Hematopoietic multipotent progenitor cell treated with erythropoietin and hydrocortisone succinate and interleukin-3 and kit ligand, for 8 days (in vitro differentiated cells): ENCODE data around the gene CD96.
"Not testable (repeated sequence)": the region's sequence is repeated elsewhere in the genome, so short reads cannot be mapped to it uniquely, and the experiment has no call there.

Source experiments
- DNase-seq: peaks from one replicate; pipeline ENCODE4 v3.0.0-alpha.2; 2015

CD96 gene

DNA sequence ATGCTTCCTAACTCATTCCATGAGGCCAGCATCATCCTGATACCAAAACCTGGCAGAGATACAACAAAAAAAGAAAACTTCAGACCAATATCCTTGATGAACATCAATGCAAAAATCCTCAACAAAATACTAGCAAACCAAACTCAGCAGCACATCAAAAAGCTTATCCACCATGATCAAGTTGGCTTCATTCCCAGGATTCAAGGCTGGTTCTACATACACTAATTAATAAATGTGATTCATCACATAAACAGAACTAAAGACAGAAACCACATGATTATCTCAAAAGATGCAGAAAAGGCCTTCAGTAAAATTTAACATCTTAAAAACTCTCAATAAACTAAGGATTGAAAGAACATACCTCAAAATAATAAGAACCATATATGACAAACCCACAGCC lies 88.6 kb downstream of the CD96 start:
- not testable (repeated sequence) for DNase-seq

- DNase-seq = no peak
Measured at GRCh38 chr3:111635403-111635802, 93.4 kb downstream of the CD96 start.

DNA sequence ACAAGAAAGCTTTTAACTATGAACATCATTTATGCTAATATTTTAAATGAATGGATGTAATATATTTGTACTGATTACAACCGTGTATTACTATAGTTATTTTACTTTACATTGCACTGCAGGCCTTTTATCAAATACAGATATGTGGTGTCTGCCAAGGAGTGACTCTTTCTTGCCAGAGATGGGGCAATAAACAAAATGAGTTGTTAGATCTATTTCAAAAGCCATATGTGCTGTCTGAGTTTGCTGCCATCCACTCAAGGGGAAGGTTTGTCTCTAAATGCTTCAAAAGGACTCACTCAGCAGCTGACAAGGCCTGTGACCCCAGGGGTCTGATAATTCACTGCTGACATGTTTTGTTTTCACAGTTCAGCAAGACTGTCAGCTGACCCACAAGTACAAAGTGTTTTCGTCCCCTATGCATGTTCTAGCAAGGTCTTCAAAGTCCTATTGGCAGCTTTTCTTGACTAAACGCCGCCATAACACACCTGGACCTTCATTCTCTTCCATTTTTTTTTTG lies 94.4 kb downstream of the CD96 start:
- no peak for DNase-seq

GRCh38 chr3:111639316-111639715 lies 97.3 kb downstream of the CD96 start:
- DNase-seq = no peak

DNA sequence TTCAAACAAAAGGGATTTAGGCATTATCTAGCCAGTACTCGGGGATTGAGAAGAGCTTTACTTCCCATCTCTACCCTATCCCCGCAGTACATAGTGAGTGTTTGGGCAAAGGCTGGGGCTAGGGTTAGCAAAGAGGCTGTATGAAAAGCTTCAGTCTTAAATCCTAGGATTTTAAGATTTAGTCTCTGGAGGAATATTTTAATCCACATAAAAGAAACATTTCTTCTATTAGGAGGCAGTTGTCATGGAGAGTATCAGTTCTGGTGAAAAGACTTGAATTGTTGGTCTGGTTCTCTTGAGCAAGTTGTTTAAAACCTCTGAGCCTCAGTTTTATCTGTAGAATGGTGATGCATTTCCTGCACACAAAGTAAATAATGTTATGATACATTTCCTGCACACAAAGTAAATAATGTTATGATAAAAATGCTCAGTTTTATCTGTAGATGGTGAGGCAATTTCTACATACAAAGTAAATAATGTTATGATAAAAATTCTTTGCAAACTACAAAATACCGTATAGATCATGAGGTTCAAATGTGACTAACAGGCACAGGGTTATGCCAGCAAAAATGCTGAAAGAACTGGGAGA lies 107.1 kb downstream of the CD96 start:
- no peak for DNase-seq

DNA sequence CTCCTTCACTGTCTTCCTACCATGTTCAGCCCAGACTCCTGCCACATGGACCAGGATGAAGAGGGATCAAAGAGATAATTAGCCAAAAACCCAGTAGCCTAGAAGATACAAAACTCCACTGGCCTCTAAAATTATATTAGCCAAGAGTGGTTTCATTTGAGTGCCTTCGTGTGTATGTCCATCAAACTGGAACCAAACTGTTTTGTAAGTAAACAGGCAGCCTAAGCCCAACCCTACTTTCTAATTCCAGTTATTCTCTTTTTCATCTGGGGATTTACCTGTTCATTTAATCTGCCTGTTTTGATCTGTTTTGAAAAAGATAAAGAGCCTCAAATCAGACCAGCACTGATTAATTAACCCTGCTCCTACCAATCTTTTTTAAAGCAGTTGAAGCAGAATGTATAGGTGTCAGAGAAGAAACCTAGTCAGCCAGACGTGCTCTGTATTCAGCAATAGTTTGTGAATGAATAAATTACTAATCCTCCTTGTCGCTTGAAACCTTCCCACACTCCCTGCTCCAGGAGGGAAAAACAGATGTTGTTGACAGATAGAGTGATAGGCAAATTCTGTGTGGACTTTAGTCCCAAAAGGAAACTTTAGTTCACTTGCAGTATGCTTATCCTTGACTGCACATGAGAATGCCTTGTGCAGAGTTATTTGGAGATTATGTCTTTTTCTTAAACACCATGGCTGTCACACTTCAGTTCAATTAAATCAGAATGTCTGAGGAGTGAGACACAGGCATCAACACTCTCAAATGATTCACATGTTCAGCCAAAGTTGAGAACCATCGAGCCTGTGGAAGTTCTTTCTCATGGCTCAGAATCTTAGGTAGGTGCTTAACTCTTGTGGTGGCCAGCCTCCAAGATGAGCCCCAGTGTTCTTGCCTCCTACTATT lies 108.6 kb downstream of the CD96 start:
- DNase-seq = no peak

- DNase-seq = no peak
Measured at GRCh38 chr3:111652492-111653180, 110.6 kb downstream of the CD96 start.

DNA sequence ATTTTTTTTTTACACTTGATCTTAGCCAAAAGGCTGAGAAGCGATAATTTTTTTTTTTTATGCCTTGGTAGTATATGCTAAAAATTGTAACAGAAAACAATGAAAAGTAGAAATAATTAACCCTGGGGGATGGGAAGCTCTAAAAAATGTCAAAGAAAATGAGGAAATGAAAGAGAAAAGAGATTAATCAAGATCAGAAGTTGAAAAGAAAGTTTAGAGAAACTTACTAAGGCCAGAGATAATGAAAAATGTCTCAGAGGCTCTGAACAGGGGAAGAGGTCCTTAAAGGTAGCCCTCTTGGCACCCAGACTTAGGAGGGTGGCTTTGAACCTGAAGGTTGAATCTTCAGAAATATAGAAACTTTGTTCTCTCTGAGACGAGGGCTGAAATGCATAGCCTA lies 111.8 kb downstream of the CD96 start:
- DNase-seq = no peak

- DNase-seq = no peak
Measured at GRCh38 chr3:111662012-111662411, 120.0 kb downstream of the CD96 start.

DNA sequence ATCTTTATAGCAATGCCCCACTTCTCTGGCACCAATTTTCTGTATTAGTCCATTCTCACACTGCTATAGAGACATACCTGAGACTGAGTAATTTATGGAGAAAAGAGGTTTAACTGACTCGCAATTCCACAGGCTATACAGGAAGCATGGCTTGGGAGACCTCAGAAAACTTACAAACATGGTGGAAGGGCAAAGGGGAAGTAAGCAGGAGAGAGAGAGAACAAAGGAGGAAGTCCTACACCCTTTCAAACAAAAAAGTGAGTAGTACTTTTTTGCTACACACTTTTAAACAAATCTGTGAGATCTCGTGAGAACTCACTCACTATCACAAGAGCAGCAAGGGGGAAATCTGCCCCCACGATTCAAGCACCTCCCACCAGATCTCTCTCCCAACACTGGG lies 120.9 kb downstream of the CD96 start:
- no peak for DNase-seq

DNA sequence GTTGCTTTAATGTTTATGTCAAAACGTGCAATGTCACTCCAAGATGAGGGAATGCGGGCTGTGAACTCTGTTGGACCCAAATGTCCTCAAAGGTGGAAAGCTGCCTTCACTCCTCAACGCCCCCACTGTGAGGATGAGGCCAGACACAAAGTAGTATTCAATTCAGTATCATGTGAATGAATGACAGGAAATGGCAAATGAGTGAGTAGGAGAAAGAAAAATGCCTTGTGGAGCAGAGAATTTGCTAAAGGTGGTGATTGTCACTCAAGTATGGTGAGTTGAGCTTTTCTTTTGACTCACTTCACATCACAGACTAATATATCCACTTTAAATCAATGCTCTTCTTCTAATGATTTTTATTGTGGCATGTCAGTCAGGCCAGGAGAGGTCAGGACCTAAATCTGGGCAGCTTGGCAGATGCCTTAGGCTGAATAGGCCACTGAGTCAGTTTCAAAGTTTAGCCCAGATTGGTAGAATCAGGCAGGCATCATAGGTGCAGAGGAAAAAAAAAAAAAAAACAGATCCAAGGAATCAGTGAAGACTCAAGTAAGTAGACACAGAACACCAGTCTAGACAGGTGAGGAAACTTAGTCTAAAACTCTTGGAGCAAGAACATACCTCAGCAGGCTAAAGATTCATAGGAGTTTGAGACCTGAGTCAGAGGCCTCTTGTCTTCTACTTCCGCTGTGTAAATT lies 124.2 kb downstream of the CD96 start:
- DNase-seq = no peak

DNA sequence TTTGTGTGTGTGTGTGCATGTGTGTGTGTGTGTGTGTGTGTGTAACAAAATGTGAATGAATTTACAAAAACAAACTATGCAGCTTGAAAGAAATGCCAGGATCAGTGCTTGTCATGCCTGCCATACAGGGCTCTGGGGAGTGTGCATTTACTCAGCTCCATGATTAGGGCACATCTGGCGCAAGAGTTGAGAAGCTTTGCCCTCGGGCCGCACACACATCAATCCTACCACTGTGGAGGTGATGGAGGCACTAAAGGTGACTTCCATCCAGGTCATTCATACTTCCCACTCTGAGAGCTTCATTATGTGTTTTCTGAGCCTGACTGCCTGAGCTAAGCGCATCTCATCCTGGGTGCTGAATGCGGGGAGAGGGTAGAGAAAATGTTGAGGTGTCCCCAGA lies 125.2 kb downstream of the CD96 start:
- DNase-seq = no peak

DNA sequence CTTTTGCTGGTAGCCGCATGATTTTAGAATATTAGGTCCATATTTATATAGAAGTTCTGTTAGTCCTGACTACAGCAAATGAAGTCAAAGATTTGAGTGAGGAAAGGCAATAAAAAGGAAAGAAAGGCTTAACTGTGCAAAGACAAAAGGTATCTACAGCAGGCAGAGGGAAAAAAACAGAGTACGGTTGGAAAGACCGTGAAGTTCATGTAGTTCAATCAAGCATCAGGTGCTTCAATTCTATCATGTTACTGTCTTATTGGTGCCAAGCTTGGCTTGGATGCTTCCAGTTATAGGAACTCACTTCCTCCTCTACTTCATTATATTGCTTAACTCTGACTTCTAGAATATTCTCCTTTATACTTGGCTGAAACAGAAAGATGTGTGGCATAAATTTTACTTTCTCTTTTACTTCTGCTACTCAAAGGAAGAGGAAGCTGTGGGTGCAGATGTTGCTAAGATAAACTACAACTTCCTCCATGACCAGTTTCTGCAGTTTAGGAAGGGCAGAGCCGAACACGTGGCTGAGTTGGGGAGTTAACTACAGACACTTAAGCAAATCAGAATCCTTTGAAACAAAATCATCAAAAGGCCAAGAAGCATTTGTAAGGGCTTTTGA lies 125.7 kb downstream of the CD96 start:
- DNase-seq = peak; percentile 86

- peak; percentile 53 for DNase-seq
Measured at GRCh38 chr3:111668326-111668725, 126.3 kb downstream of the CD96 start.

GRCh38 chr3:111668888-111669488 lies 127.0 kb downstream of the CD96 start:
- peak; percentile 68 for DNase-seq

DNA sequence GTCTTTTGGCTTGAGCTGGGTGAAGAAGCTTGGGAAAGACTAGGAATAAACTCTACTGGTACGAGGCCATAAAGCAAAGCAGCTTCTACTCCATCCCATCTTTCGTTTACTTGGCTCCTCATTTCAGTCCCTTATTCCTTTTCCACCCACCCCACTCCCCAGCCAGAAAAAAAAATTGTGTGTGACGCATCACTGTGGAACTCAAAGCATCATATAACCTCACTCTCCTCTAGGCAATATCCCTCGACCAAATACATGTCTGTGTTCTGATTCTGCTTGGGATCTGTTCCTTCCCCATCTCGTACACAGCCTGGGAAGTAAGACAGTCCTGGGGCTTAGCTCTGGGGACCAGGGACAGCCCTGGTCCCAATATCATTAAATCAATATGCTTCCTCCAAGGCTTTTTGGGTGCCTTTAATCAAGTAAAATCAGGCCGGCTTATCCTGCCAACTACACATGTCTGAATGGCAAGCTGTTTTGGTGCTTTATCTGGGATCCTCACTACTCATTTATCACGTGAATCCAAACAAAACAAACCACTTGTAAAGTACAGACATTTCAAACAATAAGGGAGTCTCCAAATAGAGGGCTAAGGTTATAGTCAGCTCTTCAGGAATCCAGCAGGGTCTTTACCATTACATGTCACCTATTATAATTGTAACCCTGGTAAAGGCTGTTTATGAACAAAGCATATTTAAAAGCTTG lies 128.1 kb downstream of the CD96 start:
- peak; percentile 11 for DNase-seq

- DNase-seq = not testable (repeated sequence)
Measured at GRCh38 chr3:111672461-111672860, 130.5 kb downstream of the CD96 start.

DNA sequence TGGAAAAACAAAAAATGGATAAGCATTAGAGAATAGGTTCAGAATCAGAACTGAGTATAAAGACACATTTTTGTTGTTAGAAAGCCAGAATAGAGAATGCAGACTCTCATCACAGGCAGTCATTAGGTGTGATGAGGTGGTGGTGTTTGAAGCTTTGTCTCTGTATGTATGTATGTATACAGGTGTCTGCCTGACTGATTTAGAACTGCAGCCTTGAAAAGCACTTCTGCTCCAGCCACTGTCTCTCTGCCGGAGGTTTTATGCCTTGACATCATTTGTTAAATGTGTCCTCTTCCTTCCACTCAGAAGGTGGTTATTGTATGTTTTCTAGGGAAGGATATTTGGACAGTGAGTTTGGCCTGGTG lies 133.8 kb downstream of the CD96 start:
- no peak for DNase-seq

GRCh38 chr3:111676211-111677006 lies 134.4 kb downstream of the CD96 start:
- DNase-seq = no peak

DNA sequence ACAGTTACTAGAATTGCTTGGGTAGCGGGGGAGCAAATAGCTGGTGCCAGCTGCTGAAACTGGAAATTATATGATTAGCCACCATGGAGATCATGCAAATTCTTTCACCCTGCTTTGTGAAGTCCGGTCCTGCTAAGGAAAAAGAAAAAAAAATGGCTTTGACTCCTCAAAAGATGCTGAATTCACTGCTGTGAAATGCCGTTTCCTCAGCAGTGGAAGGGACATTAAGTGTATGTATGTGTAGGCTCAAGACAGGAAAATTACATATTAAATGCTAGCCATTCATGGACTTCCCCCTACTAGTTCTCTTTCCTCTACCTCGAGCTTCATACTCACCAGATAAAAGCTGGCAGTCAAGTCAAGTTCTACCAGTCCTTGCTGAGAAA lies 135.0 kb downstream of the CD96 start:
- no peak for DNase-seq
